Raji (cell line): ENCODE measurements around the gene RASSF5.

Experiments
- POLR2A ChIP-seq: IDR thresholded peaks from 2 replicates; pipeline ENCODE4 v1.6.1; 2011; ENCODE audit warnings: low read depth, low read length, control low read depth; ENCODE audit not compliant: insufficient read depth

RASSF5 gene

DNA sequence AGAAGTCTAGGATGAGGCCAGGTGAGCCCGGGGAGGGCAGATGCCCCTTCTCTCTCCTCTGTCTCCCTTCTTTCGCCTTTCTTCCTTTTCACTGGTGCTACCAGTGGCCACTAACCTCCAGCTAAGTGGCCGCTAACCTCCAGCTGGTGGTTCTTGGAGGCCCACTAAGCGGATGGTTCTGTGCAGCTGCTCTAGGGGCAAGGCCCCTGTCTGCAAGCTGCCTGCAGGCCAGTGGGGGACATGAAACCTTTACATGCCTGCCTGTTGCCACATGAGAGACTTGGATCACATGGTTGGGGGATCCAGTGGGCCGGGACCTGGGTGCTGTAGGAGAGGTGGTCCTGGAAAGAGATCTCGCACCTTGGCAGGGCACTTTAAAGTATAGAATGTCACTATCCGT lies 19.4 kb upstream of the RASSF5 start:
- no peak for TF ChIP-seq POLR2A

DNA sequence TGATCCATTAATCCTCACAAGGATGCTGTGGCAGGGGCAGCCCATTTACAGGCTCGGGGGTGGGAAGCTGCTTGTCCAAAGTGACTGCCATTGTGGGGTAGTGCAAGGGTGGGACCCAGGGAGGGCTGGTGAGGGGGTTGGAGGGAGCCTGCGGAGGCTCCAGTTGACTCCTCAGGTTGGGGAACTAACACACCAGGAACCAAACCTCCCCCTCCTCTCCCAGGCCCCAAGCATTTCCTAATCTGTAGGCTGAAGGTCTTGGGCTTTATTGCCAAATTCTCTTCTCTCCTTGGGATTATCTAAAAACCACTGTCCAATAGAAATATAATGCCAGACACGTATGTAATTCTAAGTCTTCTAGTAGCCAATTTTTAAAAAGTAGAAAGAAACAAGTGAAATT lies 18.9 kb upstream of the RASSF5 start:
- TF ChIP-seq POLR2A: no peak

DNA sequence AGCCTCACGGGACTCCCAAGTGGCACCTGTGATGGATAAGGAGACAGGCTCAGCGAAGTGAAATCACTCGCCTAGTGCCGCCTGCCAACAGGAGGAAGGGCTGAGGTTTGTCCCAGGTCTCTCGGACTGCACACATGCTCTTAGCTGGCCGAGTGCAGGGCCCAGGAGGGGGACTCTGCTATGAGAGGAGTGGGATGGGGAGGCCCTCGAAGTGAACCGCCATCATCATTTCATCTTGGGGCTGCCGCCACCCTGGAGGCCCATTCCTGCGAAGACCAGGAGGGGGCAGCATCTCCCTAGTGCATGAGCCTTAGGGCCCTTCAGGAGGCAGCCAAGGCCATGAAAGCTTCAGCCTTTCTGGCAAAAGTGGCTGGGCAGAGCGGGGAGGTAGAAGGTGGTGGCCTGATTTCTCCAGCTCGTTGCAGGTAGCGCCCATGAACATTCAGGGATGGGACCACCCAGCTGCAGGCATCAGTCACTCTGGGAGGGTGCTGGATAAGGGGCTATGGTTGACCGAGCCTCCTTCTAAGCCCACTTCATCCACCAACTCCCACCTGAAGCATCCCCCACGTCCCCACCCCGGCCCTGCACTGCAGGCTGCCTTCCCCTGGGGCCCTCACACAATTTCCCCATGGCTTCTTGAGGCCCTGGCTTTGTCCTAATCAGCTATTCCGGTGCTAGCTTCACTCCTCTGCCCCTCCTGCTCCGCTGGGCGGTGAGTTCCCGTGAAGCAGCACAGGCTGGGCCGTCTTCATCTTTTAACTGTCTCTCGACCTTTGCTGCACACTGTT lies 17.2 kb upstream of the RASSF5 start:
- TF ChIP-seq POLR2A: no peak

DNA sequence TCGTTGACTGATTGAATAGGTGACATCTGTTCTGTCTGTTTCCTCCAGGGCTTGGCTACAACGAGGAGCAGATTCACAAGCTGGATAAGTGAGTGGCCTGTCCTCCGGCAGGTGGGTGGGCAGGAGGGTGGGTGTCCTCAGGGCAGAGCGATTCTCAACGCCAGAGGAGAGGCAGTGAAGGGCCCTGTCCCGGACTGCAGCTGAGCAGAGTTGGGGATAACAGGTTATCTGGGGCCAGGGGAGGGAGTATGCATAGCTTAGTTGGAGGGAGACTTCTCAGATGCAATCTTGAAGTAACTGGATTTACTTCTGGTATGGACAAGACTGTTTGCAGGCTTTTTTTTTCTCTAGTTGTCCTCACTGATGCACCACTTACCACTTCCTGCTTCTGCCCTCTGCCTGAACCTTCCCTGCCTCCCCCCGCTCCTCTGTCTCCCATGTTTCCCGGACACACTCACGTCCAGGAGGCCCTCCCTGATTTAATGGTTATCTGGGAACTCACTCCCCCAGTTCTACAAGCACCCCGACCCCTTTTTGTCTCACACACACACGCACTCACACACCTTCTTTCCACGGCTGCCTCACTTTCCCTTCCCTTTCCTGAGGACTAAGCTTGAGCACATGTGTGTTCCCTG lies 16.4 kb upstream of the RASSF5 start:
- TF ChIP-seq POLR2A: no peak

DNA sequence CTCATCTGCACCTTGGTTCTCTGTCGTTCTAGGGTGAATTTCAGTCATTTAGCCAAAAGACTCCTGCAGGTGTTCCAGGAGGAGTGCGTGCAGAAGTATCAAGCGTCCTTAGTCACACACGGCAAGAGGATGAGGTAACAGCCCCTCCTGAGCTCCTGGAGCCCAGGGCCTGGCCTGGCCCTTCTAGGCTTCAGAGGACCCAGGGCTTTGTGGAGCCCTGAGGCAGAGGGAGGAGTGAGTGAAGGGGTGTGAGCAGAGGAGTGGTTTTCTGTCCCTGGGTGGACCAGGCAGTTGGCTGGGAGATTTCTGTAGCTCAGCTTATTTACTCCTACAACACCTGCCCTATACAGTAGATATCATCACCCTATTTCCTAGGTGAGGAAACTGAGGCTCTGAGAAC lies 15.7 kb upstream of the RASSF5 start:
- no peak for TF ChIP-seq POLR2A

DNA sequence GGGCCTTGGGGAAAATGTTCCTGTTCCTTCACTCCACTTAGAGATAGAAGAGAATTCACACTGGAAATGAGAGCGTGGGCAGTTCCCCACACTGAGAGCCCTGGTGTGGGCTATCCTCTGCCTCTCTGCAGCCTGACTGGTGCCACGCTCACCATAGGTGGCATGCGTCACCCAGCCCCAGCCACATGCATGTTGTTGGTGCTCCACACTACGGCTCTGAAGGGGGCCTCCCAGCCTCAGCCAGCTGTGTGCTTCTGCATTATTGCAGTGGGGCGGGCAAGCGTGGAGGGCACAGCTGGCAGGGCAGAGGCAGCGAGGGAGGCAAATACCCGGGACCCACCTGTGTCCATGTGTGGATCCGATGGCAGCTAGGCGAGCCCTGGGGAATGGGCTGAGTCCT lies 14.7 kb upstream of the RASSF5 start:
- TF ChIP-seq POLR2A: no peak

DNA sequence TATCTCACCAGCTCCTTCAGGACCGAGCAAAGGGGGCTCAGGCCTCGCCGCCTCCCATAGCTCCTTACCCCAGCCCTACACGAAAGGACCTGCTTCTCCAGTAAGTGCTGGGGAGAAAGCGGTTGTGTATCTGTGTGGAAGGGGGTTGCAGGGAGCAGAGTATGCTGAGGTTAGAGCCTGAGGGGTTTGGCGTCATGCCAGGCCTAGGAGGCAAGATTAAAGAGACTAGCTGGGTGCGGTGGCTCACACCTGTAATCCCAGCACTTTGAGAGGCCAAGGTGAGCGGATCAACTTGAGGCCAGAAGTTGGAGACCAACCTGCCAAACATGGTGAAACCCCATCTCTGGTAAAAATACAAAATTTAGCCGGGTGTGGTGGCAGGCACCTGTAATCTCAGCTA lies 14.1 kb upstream of the RASSF5 start:
- TF ChIP-seq POLR2A: no peak

DNA sequence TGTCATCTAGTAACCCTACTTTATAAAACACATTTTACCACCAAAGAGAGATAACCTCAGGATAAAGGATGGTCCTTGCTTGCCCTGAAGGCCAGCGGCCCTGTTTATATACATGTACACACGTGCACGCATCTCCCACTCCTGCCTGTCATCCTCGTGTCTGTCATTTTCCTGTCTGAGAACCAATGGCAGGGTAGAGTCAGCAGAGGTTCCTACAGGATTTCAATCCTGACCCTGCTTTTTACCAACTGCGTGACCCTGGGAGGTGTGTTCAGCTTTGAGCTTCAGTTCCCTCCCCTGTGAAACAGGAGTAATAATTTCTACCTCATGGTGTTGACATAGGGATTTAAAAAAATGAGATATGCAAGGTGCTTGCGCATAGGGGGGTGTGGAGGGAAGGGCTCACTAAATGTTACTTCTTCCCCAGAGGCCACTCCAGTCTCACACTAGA lies 12.3 kb upstream of the RASSF5 start:
- no peak for TF ChIP-seq POLR2A

DNA sequence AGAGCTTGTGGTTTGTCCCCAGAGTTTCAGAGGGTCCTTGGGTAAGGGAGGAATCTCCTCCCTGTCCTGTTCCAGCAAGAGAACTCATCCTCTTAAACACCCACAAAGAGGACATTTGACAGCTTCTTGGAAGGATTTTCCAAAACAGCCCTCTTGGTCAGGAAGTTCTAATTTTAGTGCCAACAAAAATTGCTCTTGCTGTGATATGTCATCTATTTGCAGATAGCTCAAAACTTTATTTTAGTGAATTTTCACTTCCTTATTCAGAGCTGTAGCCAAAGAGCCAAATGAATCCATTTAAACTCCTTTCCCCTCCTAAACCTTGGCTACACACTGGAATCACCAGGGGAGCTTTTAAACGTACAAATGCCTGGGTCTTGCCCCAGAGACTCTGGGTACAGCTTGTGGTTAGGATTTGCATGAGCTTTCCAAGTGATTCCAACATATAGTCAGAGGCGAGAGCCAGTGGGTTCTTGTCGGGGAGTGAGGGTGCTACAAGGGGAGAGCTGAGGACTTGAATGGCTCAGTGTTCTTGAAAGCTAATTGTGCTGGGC lies 11.8 kb upstream of the RASSF5 start:
- TF ChIP-seq POLR2A: no peak

DNA sequence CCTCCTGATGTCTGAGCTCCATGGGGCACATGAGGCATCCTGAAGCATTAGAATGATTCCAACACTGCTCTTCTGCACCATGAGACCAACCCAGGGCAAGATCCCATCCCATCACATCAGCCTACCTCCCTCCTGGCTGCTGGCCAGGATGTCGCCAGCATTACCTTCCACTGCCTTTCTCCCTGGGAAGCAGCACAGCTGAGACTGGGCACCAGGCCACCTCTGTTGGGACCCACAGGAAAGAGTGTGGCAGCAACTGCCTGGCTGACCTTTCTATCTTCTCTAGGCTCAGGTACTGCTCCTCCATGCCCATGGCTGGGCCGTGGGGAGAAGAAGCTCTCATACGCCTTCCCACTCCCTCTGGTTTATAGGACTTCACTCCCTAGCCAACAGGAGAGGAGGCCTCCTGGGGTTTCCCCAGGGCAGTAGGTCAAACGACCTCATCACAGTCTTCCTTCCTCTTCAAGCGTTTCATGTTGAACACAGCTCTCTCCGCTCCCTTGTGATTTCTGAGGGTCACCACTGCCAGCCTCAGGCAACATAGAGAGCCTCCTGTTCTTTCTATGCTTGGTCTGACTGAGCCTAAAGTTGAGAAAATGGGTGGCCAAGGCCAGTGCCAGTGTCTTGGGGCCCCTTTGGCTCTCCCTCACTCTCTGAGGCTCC lies 11.1 kb upstream of the RASSF5 start:
- TF ChIP-seq POLR2A: no peak

DNA sequence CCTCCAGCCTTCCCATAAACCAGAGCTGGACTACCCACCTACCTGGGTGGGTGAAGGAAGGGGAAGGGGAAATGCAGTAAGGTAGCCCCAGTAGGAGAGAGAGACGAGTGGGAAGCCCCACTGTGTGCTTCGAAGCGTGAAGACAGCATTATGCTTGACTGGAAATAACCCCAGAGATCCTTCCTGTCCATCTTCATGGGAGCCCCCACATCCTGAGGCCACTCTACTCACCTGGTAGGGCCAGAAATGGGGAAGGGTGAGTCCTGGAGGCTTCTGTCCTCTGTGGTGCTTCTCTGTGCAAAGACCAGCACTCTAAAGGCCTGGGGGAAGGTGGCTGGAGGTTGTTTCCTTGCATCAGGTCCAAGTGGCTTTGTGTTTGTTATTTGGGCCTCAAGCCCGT lies 10.0 kb upstream of the RASSF5 start:
- no peak for TF ChIP-seq POLR2A

DNA sequence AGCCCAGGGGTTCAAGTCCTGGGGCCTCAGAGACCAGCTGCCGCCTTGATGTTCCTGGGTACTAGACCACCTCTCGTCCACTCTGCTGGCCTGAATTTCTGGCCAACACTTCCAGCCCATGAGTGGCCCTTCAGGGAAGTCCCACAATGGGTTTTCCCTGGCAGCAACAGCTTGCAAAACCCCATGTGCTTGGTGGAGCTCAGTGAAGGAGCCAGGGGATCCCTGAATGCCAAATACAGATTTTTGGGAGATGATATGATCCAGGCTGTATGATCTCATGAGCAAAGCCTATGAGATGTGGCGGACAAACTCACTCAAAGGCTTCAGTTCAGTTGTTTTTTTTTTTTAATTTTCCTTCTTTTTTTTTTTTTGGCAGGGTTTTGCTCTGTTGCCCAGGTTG lies 9.6 kb upstream of the RASSF5 start:
- TF ChIP-seq POLR2A: no peak

DNA sequence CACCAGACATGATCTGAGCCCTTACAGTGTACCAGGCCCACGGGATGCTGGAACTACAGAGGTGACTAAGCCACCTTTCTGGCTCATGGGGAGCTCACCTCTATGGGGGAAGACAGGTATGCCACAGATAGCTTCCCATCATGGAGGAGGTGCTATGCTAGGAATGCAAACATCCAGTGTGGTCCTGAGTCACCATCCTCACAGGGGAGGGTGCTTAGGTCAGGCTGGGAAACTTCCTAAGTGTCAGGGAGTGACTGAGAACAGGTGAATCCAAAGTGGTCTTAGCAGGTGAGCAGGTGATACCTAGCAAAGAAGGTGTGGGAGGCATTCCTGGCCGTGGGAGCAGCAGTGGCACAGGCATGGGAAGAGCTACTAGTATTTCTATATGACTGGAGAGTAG lies 8.6 kb upstream of the RASSF5 start:
- TF ChIP-seq POLR2A: no peak

DNA sequence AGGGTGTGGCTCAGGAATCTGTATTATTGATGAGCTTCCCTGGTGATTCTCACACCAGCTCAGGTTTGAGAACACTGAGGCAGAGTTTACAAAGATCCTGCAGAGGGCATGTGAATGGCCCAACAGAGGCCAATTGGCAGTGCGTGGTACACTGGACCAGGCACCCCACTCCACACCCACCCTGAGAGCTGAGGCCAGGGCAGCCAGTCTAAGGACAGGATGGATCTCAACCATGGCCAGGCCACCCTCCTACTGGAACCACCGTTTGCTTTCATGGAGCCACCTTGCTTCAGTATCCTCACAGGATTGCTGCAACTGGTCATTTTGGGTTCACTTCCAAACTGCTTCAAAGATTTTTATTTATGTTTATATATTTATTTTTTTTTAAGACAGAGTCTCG lies 7.3 kb upstream of the RASSF5 start:
- TF ChIP-seq POLR2A: no peak

DNA sequence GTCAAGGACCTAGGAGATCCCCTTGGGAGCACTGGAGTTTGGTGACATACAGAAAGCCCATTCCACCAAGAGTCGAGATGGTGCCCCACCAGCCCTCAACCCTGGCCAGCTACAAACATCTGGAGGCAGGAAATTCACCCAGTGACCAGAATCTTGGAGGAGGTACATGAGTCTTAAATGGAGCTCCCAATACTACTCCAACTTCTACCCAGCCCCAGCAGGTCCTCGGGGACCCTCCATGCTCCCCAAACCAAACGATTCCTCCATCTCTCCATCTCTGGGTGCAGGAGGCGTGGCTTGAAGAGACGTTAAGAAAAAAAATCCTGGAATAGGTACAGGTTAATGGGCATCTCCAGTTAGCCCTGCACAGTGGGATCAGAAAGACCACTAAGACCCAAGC lies 5.5 kb upstream of the RASSF5 start:
- TF ChIP-seq POLR2A: no peak

DNA sequence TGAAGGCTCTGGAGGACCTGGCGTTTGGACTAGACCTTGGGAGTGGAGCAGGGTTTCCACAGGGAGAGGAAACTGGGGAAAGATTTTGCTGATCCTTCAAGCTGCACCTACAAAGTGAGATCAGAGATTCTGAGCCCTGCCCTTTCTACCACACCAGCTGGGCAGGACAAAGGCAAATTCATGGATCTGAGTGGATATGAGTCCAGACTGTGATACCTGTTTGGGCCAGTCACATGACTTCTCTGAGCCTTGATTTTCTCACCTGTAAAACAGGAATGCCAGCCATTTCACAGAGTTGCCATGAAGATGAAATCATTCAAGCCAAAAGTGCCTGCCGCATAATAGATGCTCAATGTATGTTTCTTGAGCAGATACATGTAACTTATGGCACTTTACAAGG lies 4.9 kb upstream of the RASSF5 start:
- TF ChIP-seq POLR2A: no peak
